SK-N-SH (cell line): ENCODE measurements around the gene MVB12B. TPM values are rescaled to one million over a fixed set of nuclear protein-coding genes. Genes with fewer than 3 reads are reported as not detected.

Experiments
- CTCF ChIA-PET: fragments of 300-600, 350-600 bp; formaldehyde crosslinking; extraction: SDS; loops from one replicate; lab custom pipeline; 2021; lab: Yijun Ruan, JAX
- POLR2A ChIA-PET: fragments of 350-600 bp; sonication (Branson Sonifier 250); formaldehyde crosslinking; extraction: SDS; loops from one replicate; lab custom pipeline; 2020; ENCODE audit warnings: antibody characterized with exemption, inconsistent platforms; lab: Yijun Ruan, JAX
- DNase-seq: peaks from one replicate; pipeline ENCODE4 v3.0.0; 2012
- H2AFZ ChIP-seq: fragments of 200-600 bp; sonication (generic); 2 replicates; pipeline ENCODE4 v1.8.1; 2016; ENCODE audit warnings: antibody characterized with exemption, mild to moderate bottlenecking, low read depth
- H3F3A ChIP-seq: fragments of 200-600 bp; sonication (generic); replicated peaks from 2 replicates; pipeline ENCODE3; 2016; ENCODE audit warnings: antibody characterized with exemption, mild to moderate bottlenecking; ENCODE audit not compliant: insufficient read depth
- H3K27ac ChIP-seq, 2 experiments: fragments of 200-500 bp in 1 of 2; fragments of 200-600 bp in 1 of 2; sonication (Bioruptor generic) in 1 of 2; sonication (generic), shearing (Covaris generic) in 1 of 2; 2 replicates each; pipeline versions ENCODE4 v1.5.1 to v1.6.1; 2014 to 2016; ENCODE audit warnings: low read depth in 2 of 2, inconsistent platforms in 1 of 2, low read length in 1 of 2, mild to moderate bottlenecking in 1 of 2, mixed read lengths in 1 of 2
- H3K27me3 ChIP-seq: fragments of 200-600 bp; sonication (generic), shearing (Covaris generic); 2 replicates; pipeline ENCODE4 v1.6.1; 2016; ENCODE audit warnings: mixed run types; ENCODE audit not compliant: insufficient read depth
- H3K36me3 ChIP-seq, 2 experiments: fragments of 200-500 bp in 1 of 2; fragments of 200-600 bp in 1 of 2; sonication (Bioruptor generic) in 1 of 2; sonication (generic) in 1 of 2; replicated peaks in 1 of 2; 2 replicates each; pipeline versions ENCODE3 to v1.5.1; 2014 to 2016; ENCODE audit warnings: low read length in 1 of 2, mild to moderate bottlenecking in 1 of 2; ENCODE audit not compliant: insufficient read depth in 2 of 2, control insufficient read depth in 1 of 2
- H3K4me1 ChIP-seq, 2 experiments: fragments of 200-500 bp in 1 of 2; fragments of 200-600 bp in 1 of 2; sonication (Bioruptor generic) in 1 of 2; sonication (generic), shearing (Covaris generic) in 1 of 2; 2 replicates each; pipeline versions ENCODE4 v1.5.1 to v1.6.1; 2014 to 2016; ENCODE audit warnings: low read depth in 1 of 2, low read length in 1 of 2, mixed run types in 1 of 2; ENCODE audit not compliant: insufficient read depth in 2 of 2, control insufficient read depth in 1 of 2
- H3K4me2 ChIP-seq: fragments of 200-600 bp; sonication (generic), shearing (Covaris generic); 2 replicates; pipeline ENCODE4 v1.6.1; 2017; ENCODE audit warnings: mixed run types
- H3K4me3 ChIP-seq, 2 experiments: fragments of 200-500 bp in 1 of 2; fragments of 200-600 bp in 1 of 2; sonication (Bioruptor generic) in 1 of 2; sonication (generic), shearing (Covaris generic) in 1 of 2; 2 replicates each; pipeline versions ENCODE4 v1.5.1 to v1.8.1; 2014 to 2016; ENCODE audit warnings: low read depth in 2 of 2, inconsistent platforms in 1 of 2, low read length in 1 of 2, mild to moderate bottlenecking in 1 of 2, mixed read lengths in 1 of 2, moderate library complexity in 1 of 2
- H3K79me2 ChIP-seq: fragments of 200-600 bp; sonication (generic); 2 replicates; pipeline ENCODE4 v1.8.1; 2017; ENCODE audit warnings: mild to moderate bottlenecking; ENCODE audit not compliant: insufficient read depth
- H3K9ac ChIP-seq: fragments of 200-600 bp; sonication (generic); 2 replicates; pipeline ENCODE4 v1.6.1; 2017; ENCODE audit warnings: mixed run types
- H3K9me2 ChIP-seq: fragments of 200-600 bp; sonication (generic); 2 replicates; pipeline ENCODE4 v1.6.1; 2017; ENCODE audit warnings: mixed run types
- H3K9me3 ChIP-seq: fragments of 200-600 bp; sonication (generic); 2 replicates; pipeline ENCODE4 v1.6.1; 2017; ENCODE audit warnings: mixed run types, mild to moderate bottlenecking, moderate library complexity
- H4K20me1 ChIP-seq: fragments of 200-600 bp; sonication (generic); 2 replicates; pipeline ENCODE4 v1.6.1; 2017; ENCODE audit warnings: mild to moderate bottlenecking, mixed run types; ENCODE audit not compliant: insufficient read depth
- CHD2 ChIP-seq: fragments of 150-350 bp; IDR thresholded peaks from 2 replicates; pipeline ENCODE4 v1.6.1; 2018; ENCODE audit warnings: low read length; ENCODE audit not compliant: partially characterized antibody
- ELF1 ChIP-seq: IDR thresholded peaks from 2 replicates; pipeline ENCODE4 v1.4.0; 2012
- EP300 ChIP-seq, 2 experiments: IDR thresholded peaks; 2 replicates each; pipeline versions ENCODE4 v1.4.0 to v1.6.1; 2012; ENCODE audit warnings: borderline replicate concordance in 1 of 2, low read depth in 1 of 2, low read length in 1 of 2
- EZH2phosphoT487 ChIP-seq: fragments of 200-600 bp; sonication (generic); IDR thresholded peaks from 2 replicates; pipeline ENCODE4 v1.6.1; 2017; ENCODE audit warnings: low read depth, mixed run types, mild to moderate bottlenecking, antibody characterized with exemption, moderate library complexity, borderline replicate concordance
- FOXJ3 ChIP-seq: sonication (generic); formaldehyde crosslinking; IDR thresholded peaks from 2 replicates; pipeline ENCODE4 v1.5.1; 2020; ENCODE audit warnings: mild to moderate bottlenecking, missing genetic modification reagents
- GABPA ChIP-seq: IDR thresholded peaks from 2 replicates; pipeline ENCODE4 v1.4.0; 2012; ENCODE audit warnings: low read depth, mild to moderate bottlenecking
- GATA2 ChIP-seq: sonication (generic); formaldehyde crosslinking; IDR thresholded peaks from 2 replicates; pipeline ENCODE4 v1.5.0; 2020; ENCODE audit warnings: mild to moderate bottlenecking, missing genetic modification reagents
- MAX ChIP-seq: IDR thresholded peaks from 2 replicates; pipeline ENCODE4 v1.4.0; 2012; ENCODE audit warnings: low read depth
- MXI1 ChIP-seq: IDR thresholded peaks from 2 replicates; pipeline ENCODE4 v1.6.1; 2012; ENCODE audit warnings: mild to moderate bottlenecking, low read depth, low read length, improper control_type of control experiment
- RCOR1 ChIP-seq: fragments of 150-350 bp; IDR thresholded peaks from 2 replicates; pipeline ENCODE4 v1.6.1; 2017; ENCODE audit warnings: antibody characterized with exemption, low read length
- RFX5 ChIP-seq: IDR thresholded peaks from 2 replicates; pipeline ENCODE4 v1.6.1; 2012; ENCODE audit warnings: mild to moderate bottlenecking, improper control_type of control experiment, low read length
- RXRA ChIP-seq: IDR thresholded peaks from 2 replicates; pipeline ENCODE4 v1.4.0; 2012; ENCODE audit warnings: low read depth, mild to moderate bottlenecking, borderline replicate concordance
- TCF12 ChIP-seq: IDR thresholded peaks from 2 replicates; pipeline ENCODE4 v1.4.0; 2012
- USF2 ChIP-seq: fragments of 150-350 bp; IDR thresholded peaks from 2 replicates; pipeline ENCODE4 v1.6.1; 2017; ENCODE audit warnings: antibody characterized with exemption, low read length, low read depth, borderline replicate concordance
- YY1 ChIP-seq: IDR thresholded peaks from 2 replicates; pipeline ENCODE4 v1.4.0; 2012; ENCODE audit warnings: low read depth, mild to moderate bottlenecking
- WGBS: methylation state at CpG from one replicate; pipeline ENCODE4 v1.1.6; 2017; ENCODE audit warnings: low lambda C conversion rate; 5-methylcytosine and 5-hydroxymethylcytosine counted together
- polyA plus RNA-seq, 3 experiments: library from polyadenylated mRNA; depleted of rRNA; stranded (reverse); fragments of >200 nt; gene quantifications; 2 replicates each; pipeline ENCODE4 v1.2.3, GENCODE V29; 2012
- TF ChIP-seq, protein P1 (sequence below): IDR thresholded peaks from 2 replicates; pipeline ENCODE4; 2012
- TF ChIP-seq, protein P2 (sequence below): IDR thresholded peaks from 2 replicates; pipeline ENCODE4 v1.4.0; 2012; ENCODE audit warnings: low read depth, borderline replicate concordance
- TF ChIP-seq, protein P3 (sequence below): fragments of 200-600 bp; sonication (generic); IDR thresholded peaks from 2 replicates; pipeline ENCODE4 v1.6.1; 2017; ENCODE audit warnings: antibody characterized with exemption, mild to moderate bottlenecking, moderate library complexity
- TF ChIP-seq, protein P4 (sequence below): IDR thresholded peaks from 2 replicates; pipeline ENCODE4 v1.4.0; 2012; ENCODE audit warnings: low read depth, borderline replicate concordance

MVB12B gene
- polyA plus RNA-seq, 1 of the 3 experiments (the other 2 are of a cell fraction) = 5.1 TPM

DNA sequence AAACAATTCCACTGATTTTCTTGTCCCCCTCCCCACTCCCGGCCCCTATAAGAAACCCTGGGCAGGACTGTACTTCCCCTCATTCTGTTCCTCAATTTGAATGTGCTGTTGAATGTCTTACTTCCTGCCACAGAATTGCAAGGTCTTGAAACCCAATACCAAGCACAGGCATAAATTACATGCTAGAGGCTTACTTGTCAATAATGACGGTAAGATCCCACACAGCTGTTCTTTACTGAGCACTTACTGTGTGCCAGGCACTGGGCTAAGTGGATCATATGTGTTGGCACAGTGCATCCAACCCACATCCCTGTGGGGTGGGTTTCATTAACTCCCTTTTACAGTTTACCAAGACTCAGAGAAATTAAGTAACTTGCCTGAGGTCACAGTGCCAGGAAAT lies 63.4 kb downstream of the MVB12B start:
- ChIA-PET CTCF (interaction anchor here (1.7 to 8.0 kb wide), 2 partner anchors 8 to 88 kb away, joined by 6 to 42 read pairs; no protein-coding TSS in a partner anchor), POLR2A (no interaction called here)
- Histone ChIP-seq H3K4me1 (peaks cover 1 to 4% of the 10 kb centered on the region in 2 experiments; a peak in 1 of 4 replicates), H3K9ac (no peak overlapping the region), H3K4me3 (no peak overlapping the region), H3K27ac (no peak overlapping the region), H3K9me3 (no peaks in the 10 kb centered on the region), H3K4me2 (no peak overlapping the region), H3K27me3 (no peaks in the 10 kb centered on the region)
- TF ChIP-seq MXI1 (no peak), YY1 (no peak), USF2 (no peak), RXRA (no peak), EZH2phosphoT487 (no peak), EP300 (IDR thresholded peaks at IDR 0.05; ENCODE audit: borderline replicate concordance in 1 of 2, low read depth in 1 of 2, low read length in 1 of 2) (no peak), FOXJ3 (no peak), GATA2 (CRISPR knock-in tag) (no peak), RFX5 (no peak), CHD2 (no peak), TCF12 (no peak), RCOR1 (no peak), GABPA (no peak), MAX (no peak), ELF1 (no peak)
- TF ChIP-seq, protein P1, sequence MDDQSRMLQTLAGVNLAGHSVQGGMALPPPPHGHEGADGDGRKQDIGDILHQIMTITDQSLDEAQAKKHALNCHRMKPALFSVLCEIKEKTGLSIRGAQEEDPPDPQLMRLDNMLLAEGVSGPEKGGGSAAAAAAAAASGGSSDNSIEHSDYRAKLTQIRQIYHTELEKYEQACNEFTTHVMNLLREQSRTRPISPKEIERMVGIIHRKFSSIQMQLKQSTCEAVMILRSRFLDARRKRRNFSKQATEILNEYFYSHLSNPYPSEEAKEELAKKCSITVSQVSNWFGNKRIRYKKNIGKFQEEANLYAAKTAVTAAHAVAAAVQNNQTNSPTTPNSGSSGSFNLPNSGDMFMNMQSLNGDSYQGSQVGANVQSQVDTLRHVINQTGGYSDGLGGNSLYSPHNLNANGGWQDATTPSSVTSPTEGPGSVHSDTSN = no peak
- TF ChIP-seq, protein P2, sequence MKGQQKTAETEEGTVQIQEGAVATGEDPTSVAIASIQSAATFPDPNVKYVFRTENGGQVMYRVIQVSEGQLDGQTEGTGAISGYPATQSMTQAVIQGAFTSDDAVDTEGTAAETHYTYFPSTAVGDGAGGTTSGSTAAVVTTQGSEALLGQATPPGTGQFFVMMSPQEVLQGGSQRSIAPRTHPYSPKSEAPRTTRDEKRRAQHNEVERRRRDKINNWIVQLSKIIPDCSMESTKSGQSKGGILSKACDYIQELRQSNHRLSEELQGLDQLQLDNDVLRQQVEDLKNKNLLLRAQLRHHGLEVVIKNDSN = no peak
- TF ChIP-seq, protein P3, sequence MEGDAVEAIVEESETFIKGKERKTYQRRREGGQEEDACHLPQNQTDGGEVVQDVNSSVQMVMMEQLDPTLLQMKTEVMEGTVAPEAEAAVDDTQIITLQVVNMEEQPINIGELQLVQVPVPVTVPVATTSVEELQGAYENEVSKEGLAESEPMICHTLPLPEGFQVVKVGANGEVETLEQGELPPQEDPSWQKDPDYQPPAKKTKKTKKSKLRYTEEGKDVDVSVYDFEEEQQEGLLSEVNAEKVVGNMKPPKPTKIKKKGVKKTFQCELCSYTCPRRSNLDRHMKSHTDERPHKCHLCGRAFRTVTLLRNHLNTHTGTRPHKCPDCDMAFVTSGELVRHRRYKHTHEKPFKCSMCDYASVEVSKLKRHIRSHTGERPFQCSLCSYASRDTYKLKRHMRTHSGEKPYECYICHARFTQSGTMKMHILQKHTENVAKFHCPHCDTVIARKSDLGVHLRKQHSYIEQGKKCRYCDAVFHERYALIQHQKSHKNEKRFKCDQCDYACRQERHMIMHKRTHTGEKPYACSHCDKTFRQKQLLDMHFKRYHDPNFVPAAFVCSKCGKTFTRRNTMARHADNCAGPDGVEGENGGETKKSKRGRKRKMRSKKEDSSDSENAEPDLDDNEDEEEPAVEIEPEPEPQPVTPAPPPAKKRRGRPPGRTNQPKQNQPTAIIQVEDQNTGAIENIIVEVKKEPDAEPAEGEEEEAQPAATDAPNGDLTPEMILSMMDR = no peak
- TF ChIP-seq, protein P4, sequence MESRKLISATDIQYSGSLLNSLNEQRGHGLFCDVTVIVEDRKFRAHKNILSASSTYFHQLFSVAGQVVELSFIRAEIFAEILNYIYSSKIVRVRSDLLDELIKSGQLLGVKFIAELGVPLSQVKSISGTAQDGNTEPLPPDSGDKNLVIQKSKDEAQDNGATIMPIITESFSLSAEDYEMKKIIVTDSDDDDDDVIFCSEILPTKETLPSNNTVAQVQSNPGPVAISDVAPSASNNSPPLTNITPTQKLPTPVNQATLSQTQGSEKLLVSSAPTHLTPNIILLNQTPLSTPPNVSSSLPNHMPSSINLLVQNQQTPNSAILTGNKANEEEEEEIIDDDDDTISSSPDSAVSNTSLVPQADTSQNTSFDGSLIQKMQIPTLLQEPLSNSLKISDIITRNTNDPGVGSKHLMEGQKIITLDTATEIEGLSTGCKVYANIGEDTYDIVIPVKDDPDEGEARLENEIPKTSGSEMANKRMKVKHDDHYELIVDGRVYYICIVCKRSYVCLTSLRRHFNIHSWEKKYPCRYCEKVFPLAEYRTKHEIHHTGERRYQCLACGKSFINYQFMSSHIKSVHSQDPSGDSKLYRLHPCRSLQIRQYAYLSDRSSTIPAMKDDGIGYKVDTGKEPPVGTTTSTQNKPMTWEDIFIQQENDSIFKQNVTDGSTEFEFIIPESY = no peak
- TF ChIP-seq, all 33 proteins: peak for 0
- peaks cover 15 to 22% of the 10 kb centered on the region in 2 experiments for H3K36me3 ChIP-seq
- no peaks in the 10 kb centered on the region for H3K9me2 ChIP-seq
- no peak overlapping the region for H2AFZ ChIP-seq
- no peaks in the 10 kb centered on the region for H3F3A ChIP-seq
- no peaks in the 10 kb centered on the region for H4K20me1 ChIP-seq
- H3K79me2 ChIP-seq = no peaks in the 10 kb centered on the region
- 96% methylated on average over 2 of the region's 2 CpGs for WGBS
- DNase-seq = no peak
